ENCODE measurements around the gene KRT79. TPM values are rescaled to one million over a fixed set of nuclear protein-coding genes. Genes with fewer than 3 reads are reported as not detected.

Gene KRT79
- total and polyA plus RNA-seq, 9 of the 15 experiments (the other 6 are each of a cell fraction or from before 2014, with no cell fraction given) = 0.03 to 2.3 (median 0.23) TPM; not detected in 2

DNA sequence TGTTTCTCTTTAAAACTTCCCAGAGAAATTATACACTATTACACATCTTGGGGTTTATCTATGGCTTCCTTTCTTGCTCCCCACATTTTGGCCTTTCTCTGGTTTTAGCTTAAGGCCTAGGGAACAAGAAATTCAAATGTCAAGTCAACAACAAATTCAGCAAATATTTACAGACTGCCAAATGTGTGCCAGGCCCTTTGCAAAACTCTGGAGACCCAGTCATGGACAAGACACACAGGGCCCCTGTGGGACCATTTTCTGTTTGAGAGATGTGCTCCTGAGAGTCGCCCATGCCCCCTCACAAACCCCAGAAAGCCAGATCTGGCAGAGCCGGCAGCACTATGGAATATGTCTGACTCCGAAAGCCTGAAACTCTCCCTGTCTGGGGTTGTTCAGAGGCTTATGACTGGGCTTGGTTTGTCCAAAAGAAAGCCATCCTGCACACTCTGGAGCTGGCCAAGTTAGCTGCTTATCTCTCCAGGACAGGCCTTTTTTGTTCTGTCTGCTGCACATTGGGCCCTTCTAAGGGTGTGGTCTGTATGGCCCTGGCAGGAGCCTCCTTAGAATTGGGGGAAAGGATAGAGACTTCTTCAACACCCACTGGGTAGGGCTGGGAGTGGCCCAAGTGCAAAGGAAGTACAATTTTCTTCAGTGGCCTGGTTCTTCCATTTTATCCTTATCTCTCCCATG is 37.1 kb downstream of the KRT79 start (continued):
- TF ChIP-seq JUND (IDR thresholded peaks at IDR 0.05; ENCODE audit: borderline replicate concordance, low read depth, low read length) = peak; percentile 62; the same call in 1 of the 2 replicates
- TF ChIP-seq JUND (tag; IDR thresholded peaks at IDR 0.05; ENCODE audit: borderline replicate concordance, low read depth, low read length) = no peak; the same call in 2 of the 3 replicates
- TF ChIP-seq, protein P1, sequence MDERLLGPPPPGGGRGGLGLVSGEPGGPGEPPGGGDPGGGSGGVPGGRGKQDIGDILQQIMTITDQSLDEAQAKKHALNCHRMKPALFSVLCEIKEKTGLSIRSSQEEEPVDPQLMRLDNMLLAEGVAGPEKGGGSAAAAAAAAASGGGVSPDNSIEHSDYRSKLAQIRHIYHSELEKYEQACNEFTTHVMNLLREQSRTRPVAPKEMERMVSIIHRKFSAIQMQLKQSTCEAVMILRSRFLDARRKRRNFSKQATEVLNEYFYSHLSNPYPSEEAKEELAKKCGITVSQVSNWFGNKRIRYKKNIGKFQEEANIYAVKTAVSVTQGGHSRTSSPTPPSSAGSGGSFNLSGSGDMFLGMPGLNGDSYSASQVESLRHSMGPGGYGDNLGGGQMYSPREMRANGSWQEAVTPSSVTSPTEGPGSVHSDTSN (CRISPR knock-in tag; IDR thresholded peaks at IDR 0.05; ENCODE audit: low read depth) = no peak
- TF ChIP-seq, protein P1 (tag; conservative IDR thresholded peaks at IDR 0.05; ENCODE audit: low read depth) = no peak
- TF ChIP-seq, protein P2, sequence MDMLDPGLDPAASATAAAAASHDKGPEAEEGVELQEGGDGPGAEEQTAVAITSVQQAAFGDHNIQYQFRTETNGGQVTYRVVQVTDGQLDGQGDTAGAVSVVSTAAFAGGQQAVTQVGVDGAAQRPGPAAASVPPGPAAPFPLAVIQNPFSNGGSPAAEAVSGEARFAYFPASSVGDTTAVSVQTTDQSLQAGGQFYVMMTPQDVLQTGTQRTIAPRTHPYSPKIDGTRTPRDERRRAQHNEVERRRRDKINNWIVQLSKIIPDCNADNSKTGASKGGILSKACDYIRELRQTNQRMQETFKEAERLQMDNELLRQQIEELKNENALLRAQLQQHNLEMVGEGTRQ (CRISPR knock-in tag; IDR thresholded peaks at IDR 0.05) = no peak
- no peak for TF ChIP-seq ZFX (CRISPR knock-in tag; IDR thresholded peaks at IDR 0.05)
- no peak for TF ChIP-seq MTA1 (IDR thresholded peaks at IDR 0.05; ENCODE audit: borderline replicate concordance)
- TF ChIP-seq, protein P3, sequence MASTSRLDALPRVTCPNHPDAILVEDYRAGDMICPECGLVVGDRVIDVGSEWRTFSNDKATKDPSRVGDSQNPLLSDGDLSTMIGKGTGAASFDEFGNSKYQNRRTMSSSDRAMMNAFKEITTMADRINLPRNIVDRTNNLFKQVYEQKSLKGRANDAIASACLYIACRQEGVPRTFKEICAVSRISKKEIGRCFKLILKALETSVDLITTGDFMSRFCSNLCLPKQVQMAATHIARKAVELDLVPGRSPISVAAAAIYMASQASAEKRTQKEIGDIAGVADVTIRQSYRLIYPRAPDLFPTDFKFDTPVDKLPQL (IDR thresholded peaks at IDR 0.05; ENCODE audit: extremely low read depth, insufficient read length) = no peak
- peak; percentile 90 for TF ChIP-seq MYNN (IDR thresholded peaks at IDR 0.05)
- TF ChIP-seq MYNN (CRISPR knock-in tag; IDR thresholded peaks at IDR 0.05) = no peak
- TF ChIP-seq HIVEP1 (CRISPR knock-in tag; IDR thresholded peaks at IDR 0.05) = no peak
- peak; percentile 27; the same call in 1 of the 2 replicates for TF ChIP-seq RNF2 (IDR thresholded peaks at IDR 0.05)
- TF ChIP-seq FOXP1 (CRISPR knock-in tag; IDR thresholded peaks at IDR 0.05) = no peak
- TF ChIP-seq SOX6 (IDR thresholded peaks at IDR 0.05) = peak; percentile 90
- no peak for TF ChIP-seq HLTF (IDR thresholded peaks at IDR 0.05)
- TF ChIP-seq, protein P4, sequence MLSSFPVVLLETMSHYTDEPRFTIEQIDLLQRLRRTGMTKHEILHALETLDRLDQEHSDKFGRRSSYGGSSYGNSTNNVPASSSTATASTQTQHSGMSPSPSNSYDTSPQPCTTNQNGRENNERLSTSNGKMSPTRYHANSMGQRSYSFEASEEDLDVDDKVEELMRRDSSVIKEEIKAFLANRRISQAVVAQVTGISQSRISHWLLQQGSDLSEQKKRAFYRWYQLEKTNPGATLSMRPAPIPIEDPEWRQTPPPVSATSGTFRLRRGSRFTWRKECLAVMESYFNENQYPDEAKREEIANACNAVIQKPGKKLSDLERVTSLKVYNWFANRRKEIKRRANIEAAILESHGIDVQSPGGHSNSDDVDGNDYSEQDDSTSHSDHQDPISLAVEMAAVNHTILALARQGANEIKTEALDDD (IDR thresholded peaks at IDR 0.05) = 0 out of 2 replicates have a peak, but pooled peaks have one; percentile 36
- TF ChIP-seq, protein P5, sequence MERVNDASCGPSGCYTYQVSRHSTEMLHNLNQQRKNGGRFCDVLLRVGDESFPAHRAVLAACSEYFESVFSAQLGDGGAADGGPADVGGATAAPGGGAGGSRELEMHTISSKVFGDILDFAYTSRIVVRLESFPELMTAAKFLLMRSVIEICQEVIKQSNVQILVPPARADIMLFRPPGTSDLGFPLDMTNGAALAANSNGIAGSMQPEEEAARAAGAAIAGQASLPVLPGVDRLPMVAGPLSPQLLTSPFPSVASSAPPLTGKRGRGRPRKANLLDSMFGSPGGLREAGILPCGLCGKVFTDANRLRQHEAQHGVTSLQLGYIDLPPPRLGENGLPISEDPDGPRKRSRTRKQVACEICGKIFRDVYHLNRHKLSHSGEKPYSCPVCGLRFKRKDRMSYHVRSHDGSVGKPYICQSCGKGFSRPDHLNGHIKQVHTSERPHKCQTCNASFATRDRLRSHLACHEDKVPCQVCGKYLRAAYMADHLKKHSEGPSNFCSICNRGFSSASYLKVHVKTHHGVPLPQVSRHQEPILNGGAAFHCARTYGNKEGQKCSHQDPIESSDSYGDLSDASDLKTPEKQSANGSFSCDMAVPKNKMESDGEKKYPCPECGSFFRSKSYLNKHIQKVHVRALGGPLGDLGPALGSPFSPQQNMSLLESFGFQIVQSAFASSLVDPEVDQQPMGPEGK (CRISPR knock-in tag; IDR thresholded peaks at IDR 0.05; ENCODE audit: borderline replicate concordance) = no peak
- TF ChIP-seq POLR2AphosphoS5 (IDR thresholded peaks at IDR 0.05; ENCODE audit: control insufficient read depth, insufficient read depth, low read depth, low read length) = peak; percentile 84
- no peak for TF ChIP-seq TSC22D4 (tag; IDR thresholded peaks at IDR 0.05)
- TF ChIP-seq GTF2E2 (tag; IDR thresholded peaks at IDR 0.05) = no peak
- no peak for TF ChIP-seq ETV1 (tag; conservative IDR thresholded peaks at IDR 0.05; ENCODE audit: low read depth)

All from K562 (cell line).